ENCODE measurements around the gene LZTFL1. TPM values are rescaled to one million over a fixed set of nuclear protein-coding genes. Genes with fewer than 3 reads are reported as not detected.

Gene LZTFL1
- total RNA-seq, 2 donors from 2014 or later: 23.2 to 28.9 TPM

GRCh38 chr3:45795882-45796765 is 45.8 kb downstream of the LZTFL1 start, which contains the start of gene SLC6A20:
SLC6A20 (minus strand) TSS chr3:45796536; CDS start chr3:45796419, 117 bp downstream.
- TF ChIP-seq POLR2A (IDR thresholded peaks at IDR 0.05) (no peak), CTCF (IDR thresholded peaks at IDR 0.05) (no peak), POLR2AphosphoS5 (IDR thresholded peaks at IDR 0.05) (no peak)
- H3K27me3 ChIP-seq (replicated peaks; ENCODE audit: insufficient read depth): no peaks in the 10 kb centered on the region
- H3K4me1 ChIP-seq (replicated peaks): peaks cover 5% of the 10 kb centered on the region
- WGBS: 3% methylated on average over 41 of the region's 91 CpGs
- no peaks in the 10 kb centered on the region for H3K36me3 ChIP-seq
- no peak within 1 kb of the TSS for H3K27ac ChIP-seq
- DNase-seq (ENCODE audit: low spot score): no peak
- peak within 1 kb of the TSS; percentile 26 to 28 for H3K4me3 ChIP-seq
- intact Hi-C loops (cut with DNase I): no loop called here
- no peaks in the 10 kb centered on the region for H3K9me3 ChIP-seq

GRCh38 chr3:45795509-45795881 is 46.4 kb downstream of the LZTFL1 start:
- Histone ChIP-seq H3K4me3 (peak overlapping the region in 1 of 2 donors; percentile 28), H3K36me3 (no peaks in the 10 kb centered on the region), H3K9me3 (no peaks in the 10 kb centered on the region), H3K4me1 (replicated peaks) (peaks cover 5% of the 10 kb centered on the region), H3K27ac (no peak overlapping the region), H3K27me3 (replicated peaks; ENCODE audit: insufficient read depth) (no peaks in the 10 kb centered on the region)
- intact Hi-C loops (cut with DNase I): no loop called here
- DNase-seq (ENCODE audit: low spot score): no peak
- no peak for TF ChIP-seq POLR2A (IDR thresholded peaks at IDR 0.05)
- TF ChIP-seq POLR2AphosphoS5 (IDR thresholded peaks at IDR 0.05): no peak
- no peak for TF ChIP-seq CTCF (IDR thresholded peaks at IDR 0.05)
- 33% methylated on average over 14 of the region's 14 CpGs for WGBS

DNA sequence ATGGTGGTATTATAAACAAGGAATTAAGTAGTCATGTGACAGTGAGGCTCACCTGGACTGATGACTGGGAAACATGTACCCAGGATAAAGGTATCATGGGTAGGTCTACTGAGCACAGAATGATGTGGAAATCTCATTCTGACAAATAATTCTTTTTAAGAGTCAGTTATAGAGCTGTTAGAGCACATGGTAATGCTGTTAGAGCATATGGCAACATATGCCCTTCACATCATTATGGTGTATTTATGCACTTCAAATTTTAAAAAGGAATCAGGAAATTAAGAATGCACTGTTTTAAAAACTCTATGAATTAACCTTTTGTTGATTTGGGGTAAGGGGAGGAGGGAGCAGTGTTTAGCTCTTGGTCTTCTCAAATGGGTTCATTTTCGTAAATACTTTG is 47.3 kb downstream of the LZTFL1 start:
- H3K36me3 ChIP-seq: no peaks in the 10 kb centered on the region
- no peaks in the 10 kb centered on the region for H3K9me3 ChIP-seq
- DNase-seq (ENCODE audit: low spot score): no peak
- WGBS: 90% methylated on average over 1 of the region's 1 CpG
- H3K27me3 ChIP-seq (replicated peaks; ENCODE audit: insufficient read depth): no peaks in the 10 kb centered on the region
- H3K4me3 ChIP-seq: no peak overlapping the region
- intact Hi-C loops (cut with DNase I): no loop called here
- H3K27ac ChIP-seq: no peak overlapping the region
- peaks cover 5% of the 10 kb centered on the region for H3K4me1 ChIP-seq (replicated peaks)
- no peak for TF ChIP-seq POLR2A (IDR thresholded peaks at IDR 0.05)
- no peak for TF ChIP-seq POLR2AphosphoS5 (IDR thresholded peaks at IDR 0.05)
- no peak for TF ChIP-seq CTCF (IDR thresholded peaks at IDR 0.05)

GRCh38 chr3:45794177-45794560 is 47.8 kb downstream of the LZTFL1 start:
- H3K27ac ChIP-seq: no peak overlapping the region
- WGBS: 96% methylated on average over 5 of the region's 5 CpGs
- H3K27me3 ChIP-seq (replicated peaks; ENCODE audit: insufficient read depth): no peaks in the 10 kb centered on the region
- DNase-seq (ENCODE audit: low spot score): no peak
- H3K4me1 ChIP-seq (replicated peaks): peaks cover 5% of the 10 kb centered on the region
- no peaks in the 10 kb centered on the region for H3K36me3 ChIP-seq
- no peak overlapping the region for H3K4me3 ChIP-seq
- intact Hi-C loops (cut with DNase I): no loop called here
- TF ChIP-seq POLR2A (IDR thresholded peaks at IDR 0.05): no peak
- no peak for TF ChIP-seq CTCF (IDR thresholded peaks at IDR 0.05)
- TF ChIP-seq POLR2AphosphoS5 (IDR thresholded peaks at IDR 0.05): no peak
- H3K9me3 ChIP-seq: no peaks in the 10 kb centered on the region
